Smooth muscle cell (in vitro differentiated cells): ENCODE data around the gene STK17B. TPM values are rescaled to one million over a fixed set of nuclear protein-coding genes. Genes with fewer than 3 reads are reported as not detected.
"Not testable (repeated sequence)": the region's sequence is repeated elsewhere in the genome, so short reads cannot be mapped to it uniquely, and the experiment has no call there.

Experiments used
- DNase-seq: peaks from one replicate; lab custom pipeline; 2025; ENCODE audit not compliant: unreplicated experiment; lab: John Stamatoyannopoulos, UW
- H2AFZ ChIP-seq: fragments of 200-600 bp; sonication (generic); 2 replicates; pipeline ENCODE4 v1.6.0; 2016; ENCODE audit warnings: antibody characterized with exemption, low read depth, mild to moderate bottlenecking
- H3F3A ChIP-seq: fragments of 200-600 bp; sonication (generic); 2 replicates; pipeline ENCODE4 v1.6.0; 2017; ENCODE audit warnings: antibody characterized with exemption, low read depth
- H3K27ac ChIP-seq: fragments of 200-600 bp; sonication (generic); 2 replicates; pipeline ENCODE4 v1.5.1; 2016; ENCODE audit warnings: low read depth, mild to moderate bottlenecking
- H3K27me3 ChIP-seq: fragments of 200-600 bp; sonication (generic); 2 replicates; pipeline ENCODE4 v1.6.1; 2016; ENCODE audit warnings: low read depth, mild to moderate bottlenecking
- H3K36me3 ChIP-seq: fragments of 200-600 bp; sonication (generic); 2 replicates; pipeline ENCODE4 v1.5.1; 2016; ENCODE audit warnings: low read depth
- H3K4me1 ChIP-seq: fragments of 200-600 bp; sonication (generic); 2 replicates; pipeline ENCODE4 v1.5.1; 2016; ENCODE audit warnings: low read depth
- H3K4me2 ChIP-seq: fragments of 200-600 bp; sonication (generic); 2 replicates; pipeline ENCODE4 v1.6.0; 2016; ENCODE audit warnings: mild to moderate bottlenecking
- H3K4me3 ChIP-seq: fragments of 200-600 bp; sonication (generic); 2 replicates; pipeline ENCODE4 v1.5.1; 2016; ENCODE audit warnings: mild to moderate bottlenecking
- H3K79me2 ChIP-seq: fragments of 200-600 bp; sonication (generic); 2 replicates; pipeline ENCODE4 v1.6.0; 2016; ENCODE audit warnings: low read depth, mild to moderate bottlenecking
- H3K9ac ChIP-seq: fragments of 200-600 bp; sonication (generic); 2 replicates; pipeline ENCODE4 v1.6.0; 2016; ENCODE audit warnings: low read depth
- H3K9me3 ChIP-seq: fragments of 200-600 bp; sonication (generic); replicated peaks from 2 replicates; pipeline ENCODE4 v1.5.1; 2016; ENCODE audit warnings: low read depth
- H4K20me1 ChIP-seq: fragments of 200-600 bp; sonication (generic); 2 replicates; pipeline ENCODE4 v1.6.0; 2016; ENCODE audit warnings: low read depth
- CTCF ChIP-seq: fragments of 200-600 bp; sonication (generic); IDR thresholded peaks from 2 replicates; pipeline ENCODE4 v1.5.1; 2017; ENCODE audit warnings: borderline replicate concordance, mild to moderate bottlenecking, antibody characterized with exemption; ENCODE audit not compliant: insufficient read depth, poor library complexity, severe bottlenecking
- WGBS: methylation state at CpG from one replicate; pipeline ENCODE4 v1.1.7; 2016; ENCODE audit warnings: low lambda C conversion rate; 5-methylcytosine and 5-hydroxymethylcytosine counted together
- polyA plus RNA-seq: library from polyadenylated mRNA; unstranded; fragments of >200 nt; fragmentation: Nextera tagmentation; extraction: Ambion mirVana; gene quantifications from 2 replicates; pipeline ENCODE4 v1.2.1, GENCODE V29; 2016
- total RNA-seq: library from RNA; depleted of rRNA; stranded (reverse); fragments of >200 nt; gene quantifications from 2 replicates; pipeline ENCODE4 v1.2.3, GENCODE V29; 2014

STK17B gene
- total and polyA plus RNA-seq, 2 experiments from 2014 or later: 33.5 to 165 TPM

- WGBS: 60% methylated on average over 5 of the region's 5 CpGs
- Histone ChIP-seq H3K4me3 (no peak overlapping the region), H3K9me3 (no peaks in the 10 kb centered on the region), H3K27me3 (no peaks in the 10 kb centered on the region), H3K79me2 (no peaks in the 10 kb centered on the region), H3K9ac (no peak overlapping the region), H3K4me2 (no peak overlapping the region), H3K36me3 (no peaks in the 10 kb centered on the region), H3K27ac (no peak overlapping the region), H3K4me1 (no peaks in the 10 kb centered on the region), H4K20me1 (no peaks in the 10 kb centered on the region), H3F3A (no peaks in the 10 kb centered on the region), H2AFZ (no peak overlapping the region)
- TF ChIP-seq CTCF: no peak
- no peak for DNase-seq
Observed at GRCh38 chr2:196096982-196097745, 74.2 kb downstream of the STK17B start.

DNA sequence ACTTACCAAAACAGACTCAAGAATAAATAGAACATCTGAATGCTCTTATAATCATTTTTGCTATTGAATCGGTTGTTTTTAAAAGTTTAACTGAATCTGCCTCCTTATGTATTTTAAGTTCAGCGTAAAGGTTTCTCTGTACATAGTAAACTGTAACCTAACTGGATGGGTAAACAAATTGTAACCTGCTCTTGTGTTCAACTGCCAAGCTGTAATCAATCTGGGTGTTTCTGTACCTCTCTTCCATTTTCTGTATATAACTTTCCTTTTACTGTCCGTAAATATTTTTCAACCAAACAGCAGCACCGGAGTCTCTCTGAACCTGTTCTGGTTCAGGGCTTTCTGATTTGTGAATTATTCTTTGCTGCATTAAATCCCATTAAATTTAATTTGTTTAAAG is 75.1 kb downstream of the STK17B start:
- no peak overlapping the region for H3K4me2 ChIP-seq
- no peaks in the 10 kb centered on the region for H3K36me3 ChIP-seq
- no peak overlapping the region for H3K27ac ChIP-seq
- no peaks in the 10 kb centered on the region for H4K20me1 ChIP-seq
- WGBS: 96% methylated on average over 4 of the region's 4 CpGs
- H3F3A ChIP-seq: no peaks in the 10 kb centered on the region
- no peak for TF ChIP-seq CTCF
- no peak overlapping the region for H3K9ac ChIP-seq
- H2AFZ ChIP-seq: no peak overlapping the region
- H3K4me3 ChIP-seq: no peak overlapping the region
- H3K4me1 ChIP-seq: no peaks in the 10 kb centered on the region
- no peaks in the 10 kb centered on the region for H3K27me3 ChIP-seq
- no peaks in the 10 kb centered on the region for H3K9me3 ChIP-seq
- no peak for DNase-seq
- no peaks in the 10 kb centered on the region for H3K79me2 ChIP-seq

DNA sequence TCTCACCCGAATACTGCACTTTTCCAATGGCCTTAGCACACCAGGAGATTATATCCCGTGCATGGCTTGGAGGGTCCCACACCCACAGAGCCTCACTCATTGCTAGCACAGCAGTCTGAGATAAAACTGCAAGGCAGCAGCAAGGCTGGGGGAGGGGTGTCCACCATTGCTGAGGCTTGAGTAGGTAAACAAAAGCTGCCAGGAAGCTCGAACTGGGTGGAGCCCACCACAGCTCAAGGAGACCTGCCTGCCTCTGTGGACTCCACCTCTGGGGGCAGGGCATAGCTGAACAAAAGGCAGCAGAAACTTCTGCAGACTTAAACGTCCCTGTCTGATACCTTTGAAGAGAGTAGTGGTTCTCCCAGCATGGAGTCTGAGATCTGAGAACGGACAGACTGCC is 81.9 kb downstream of the STK17B start:
- not testable (repeated sequence) for H3K79me2 ChIP-seq, H3K9me3 ChIP-seq, H3K4me1 ChIP-seq, H3K4me3 ChIP-seq, H2AFZ ChIP-seq, DNase-seq, H3K4me2 ChIP-seq, H3F3A ChIP-seq, H3K27me3 ChIP-seq, H4K20me1 ChIP-seq, H3K36me3 ChIP-seq, H3K9ac ChIP-seq, H3K27ac ChIP-seq
- WGBS: 89% methylated on average over 5 of the region's 5 CpGs

GRCh38 chr2:196088203-196088602 is 83.2 kb downstream of the STK17B start:
- H3K36me3 ChIP-seq: no peaks in the 10 kb centered on the region
- H3K4me1 ChIP-seq: no peaks in the 10 kb centered on the region
- TF ChIP-seq CTCF: no peak
- H3K4me3 ChIP-seq: no peak overlapping the region
- no peaks in the 10 kb centered on the region for H4K20me1 ChIP-seq
- no peaks in the 10 kb centered on the region for H3K27me3 ChIP-seq
- no peak for DNase-seq
- no peak overlapping the region for H2AFZ ChIP-seq
- H3K27ac ChIP-seq: no peak overlapping the region
- H3K9me3 ChIP-seq: no peaks in the 10 kb centered on the region
- H3K4me2 ChIP-seq: no peak overlapping the region
- no peak overlapping the region for H3K9ac ChIP-seq
- H3K79me2 ChIP-seq: no peaks in the 10 kb centered on the region
- 85% methylated on average over 2 of the region's 2 CpGs for WGBS
- H3F3A ChIP-seq: no peaks in the 10 kb centered on the region
